ENCODE measurements around the gene AQP1.
A peak's percentile ranks its signal among the peaks of the same experiment; 100 is the strongest.

Gene AQP1

DNA sequence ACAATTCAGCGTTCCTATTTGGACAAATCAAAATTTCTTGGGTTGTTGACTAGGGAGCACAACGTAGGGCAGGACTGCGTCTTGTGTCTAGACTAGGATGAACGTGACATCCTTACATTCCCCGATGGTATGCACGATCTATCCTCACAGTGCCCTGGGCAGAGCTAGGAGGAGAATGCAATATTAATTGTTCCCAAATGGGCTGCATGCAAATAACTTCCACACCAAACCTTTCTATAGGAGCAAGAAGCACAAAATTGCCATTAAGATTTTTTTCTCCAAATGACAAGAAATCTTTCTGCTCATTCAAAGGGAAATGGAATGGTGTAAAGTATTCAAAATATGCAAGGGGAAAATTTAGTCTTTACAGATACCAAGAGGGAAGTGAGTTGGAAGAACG lies 21.4 kb upstream of the AQP1 start:
- Histone ChIP-seq H3K9ac (ENCODE audit: low read depth, low read length, poor library complexity) (no peak overlapping the region), H2BK12ac (ENCODE audit: low read length) (no peak overlapping the region), H3K4me1 (ENCODE audit: control insufficient read depth in 2 of 2, insufficient read depth in 1 of 2, low read depth in 1 of 2, low read length in 2 of 2) (peaks cover 0 to 12% of the 10 kb centered on the region in 2 donors), H3K23ac (ENCODE audit: low read depth, low read length, poor library complexity) (no peak overlapping the region), H4K8ac (ENCODE audit: low read depth, low read length) (no peak overlapping the region), H3K9me3 (replicated peaks in 1 of 2; ENCODE audit: control insufficient read depth in 2 of 2, insufficient read depth in 1 of 2, low read depth in 1 of 2, low read length in 2 of 2) (no peaks in the 10 kb centered on the region), H3K18ac (ENCODE audit: low read length) (no peak overlapping the region), H3K4ac (ENCODE audit: low read length) (no peak overlapping the region), H3K27ac (replicated peaks; ENCODE audit: low read length) (no peak overlapping the region), H3K36me3 (replicated peaks in 1 of 2; ENCODE audit: control insufficient read depth in 2 of 2, insufficient read depth in 2 of 2, low read length in 2 of 2) (no peaks in the 10 kb centered on the region), H3K4me2 (ENCODE audit: insufficient read depth, low read length, poor library complexity, severe bottlenecking) (no peak overlapping the region), H2BK15ac (ENCODE audit: low read length) (no peak overlapping the region), H2BK120ac (ENCODE audit: low read depth, low read length) (no peak overlapping the region), H2AFZ (ENCODE audit: low read length) (no peak overlapping the region), H3K27me3 (ENCODE audit: control insufficient read depth in 3 of 3, insufficient read depth in 3 of 3, low read depth in 1 of 3, low read length in 3 of 3) (no peaks in the 10 kb centered on the region), H3K79me1 (ENCODE audit: low read depth, low read length) (no peaks in the 10 kb centered on the region), H2AK5ac (ENCODE audit: low read depth, low read length) (no peak overlapping the region), H3K14ac (ENCODE audit: low read length) (no peak overlapping the region), H4K91ac (ENCODE audit: low read depth, low read length, poor library complexity) (no peak overlapping the region), H2BK5ac (ENCODE audit: low read length) (no peak overlapping the region), H3K4me3 (ENCODE audit: low read length in 2 of 2) (no peak overlapping the region)
- WGBS, 2 donors (ENCODE audit: extremely low coverage in 2 of 2, insufficient read length in 2 of 2, insufficient replicate concordance in 1 of 2): no CpG with 5 or more reads among the region's 7 CpGs
- DNase-seq (ENCODE audit: low spot score): no peak

- Histone ChIP-seq H3K4ac (ENCODE audit: low read length) (no peak overlapping the region), H2AK5ac (ENCODE audit: low read depth, low read length) (no peak overlapping the region), H3K23ac (ENCODE audit: low read depth, low read length, poor library complexity) (peak overlapping the region; percentile 10), H3K18ac (ENCODE audit: low read length) (no peak overlapping the region), H4K8ac (ENCODE audit: low read depth, low read length) (no peak overlapping the region), H3K14ac (ENCODE audit: low read length) (no peak overlapping the region), H3K27ac (replicated peaks; ENCODE audit: low read length) (no peak overlapping the region), H3K9me3 (replicated peaks in 1 of 2; ENCODE audit: control insufficient read depth in 2 of 2, insufficient read depth in 1 of 2, low read depth in 1 of 2, low read length in 2 of 2) (no peaks in the 10 kb centered on the region), H2BK120ac (ENCODE audit: low read depth, low read length) (no peak overlapping the region), H3K79me1 (ENCODE audit: low read depth, low read length) (no peaks in the 10 kb centered on the region), H2BK12ac (ENCODE audit: low read length) (no peak overlapping the region), H3K36me3 (replicated peaks in 1 of 2; ENCODE audit: control insufficient read depth in 2 of 2, insufficient read depth in 2 of 2, low read length in 2 of 2) (no peaks in the 10 kb centered on the region), H3K27me3 (ENCODE audit: control insufficient read depth in 3 of 3, insufficient read depth in 3 of 3, low read depth in 1 of 3, low read length in 3 of 3) (no peaks in the 10 kb centered on the region), H3K4me1 (ENCODE audit: control insufficient read depth in 2 of 2, insufficient read depth in 1 of 2, low read depth in 1 of 2, low read length in 2 of 2) (peaks cover 0 to 9% of the 10 kb centered on the region in 2 donors), H4K91ac (ENCODE audit: low read depth, low read length, poor library complexity) (no peak overlapping the region), H3K4me2 (ENCODE audit: insufficient read depth, low read length, poor library complexity, severe bottlenecking) (no peak overlapping the region), H3K4me3 (ENCODE audit: low read length in 2 of 2) (no peak overlapping the region), H2AFZ (ENCODE audit: low read length) (no peak overlapping the region), H3K9ac (ENCODE audit: low read depth, low read length, poor library complexity) (no peak overlapping the region), H2BK5ac (ENCODE audit: low read length) (no peak overlapping the region), H2BK15ac (ENCODE audit: low read length) (no peak overlapping the region)
- DNase-seq (ENCODE audit: low spot score): no peak
- WGBS, 2 donors (ENCODE audit: extremely low coverage in 2 of 2, insufficient read length in 2 of 2, insufficient replicate concordance in 1 of 2): no CpG with 5 or more reads among the region's 6 CpGs
Measured at GRCh38 chr7:30893357-30893756, 18.3 kb upstream of the AQP1 start.

DNA sequence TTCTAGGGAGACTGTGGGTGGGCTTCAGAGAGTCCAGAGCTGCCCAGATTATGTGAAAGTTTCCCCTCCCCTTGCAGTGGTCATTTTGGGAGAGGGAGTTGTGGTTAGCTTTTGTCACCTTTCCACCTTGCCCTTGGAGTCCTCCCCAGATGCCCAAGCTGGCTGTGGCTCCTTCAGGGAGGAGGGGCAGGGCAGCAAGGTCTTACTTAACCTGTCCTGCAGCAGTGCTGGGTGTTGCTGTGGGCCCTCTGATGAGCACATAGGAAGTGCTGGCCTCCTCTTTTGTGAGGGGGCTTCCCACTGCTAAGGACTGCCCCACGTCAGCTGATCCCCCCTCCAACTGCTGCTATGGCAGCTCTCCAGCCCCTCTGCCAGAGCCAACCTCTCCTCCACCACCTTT lies 17.6 kb upstream of the AQP1 start:
- H3K27me3 ChIP-seq (ENCODE audit: control insufficient read depth in 3 of 3, insufficient read depth in 3 of 3, low read depth in 1 of 3, low read length in 3 of 3): no peaks in the 10 kb centered on the region
- H3K4me1 ChIP-seq (ENCODE audit: control insufficient read depth in 2 of 2, insufficient read depth in 1 of 2, low read depth in 1 of 2, low read length in 2 of 2): peaks cover 0 to 7% of the 10 kb centered on the region in 2 donors
- H3K9me3 ChIP-seq (replicated peaks in 1 of 2; ENCODE audit: control insufficient read depth in 2 of 2, insufficient read depth in 1 of 2, low read depth in 1 of 2, low read length in 2 of 2): no peaks in the 10 kb centered on the region
- no peak overlapping the region for H2BK12ac ChIP-seq (ENCODE audit: low read length)
- no peaks in the 10 kb centered on the region for H3K36me3 ChIP-seq (replicated peaks in 1 of 2; ENCODE audit: control insufficient read depth in 2 of 2, insufficient read depth in 2 of 2, low read length in 2 of 2)
- no peak overlapping the region for H3K4ac ChIP-seq (ENCODE audit: low read length)
- no peak for DNase-seq (ENCODE audit: low spot score)
- H3K9ac ChIP-seq (ENCODE audit: low read depth, low read length, poor library complexity): no peak overlapping the region
- WGBS, 2 donors (ENCODE audit: extremely low coverage in 2 of 2, insufficient read length in 2 of 2, insufficient replicate concordance in 1 of 2): no CpG with 5 or more reads among the region's 1 CpG
- no peak overlapping the region for H3K4me2 ChIP-seq (ENCODE audit: insufficient read depth, low read length, poor library complexity, severe bottlenecking)
- H2AK5ac ChIP-seq (ENCODE audit: low read depth, low read length): peak overlapping the region; percentile 17
- H2BK15ac ChIP-seq (ENCODE audit: low read length): no peak overlapping the region
- no peak overlapping the region for H3K4me3 ChIP-seq (ENCODE audit: low read length in 2 of 2)
- no peak overlapping the region for H3K23ac ChIP-seq (ENCODE audit: low read depth, low read length, poor library complexity)
- no peak overlapping the region for H4K91ac ChIP-seq (ENCODE audit: low read depth, low read length, poor library complexity)
- H3K27ac ChIP-seq (replicated peaks; ENCODE audit: low read length): no peak overlapping the region
- H3K18ac ChIP-seq (ENCODE audit: low read length): no peak overlapping the region
- H3K14ac ChIP-seq (ENCODE audit: low read length): no peak overlapping the region
- no peak overlapping the region for H2AFZ ChIP-seq (ENCODE audit: low read length)
- H4K8ac ChIP-seq (ENCODE audit: low read depth, low read length): no peak overlapping the region
- H2BK120ac ChIP-seq (ENCODE audit: low read depth, low read length): no peak overlapping the region
- no peak overlapping the region for H2BK5ac ChIP-seq (ENCODE audit: low read length)
- no peaks in the 10 kb centered on the region for H3K79me1 ChIP-seq (ENCODE audit: low read depth, low read length)

DNA sequence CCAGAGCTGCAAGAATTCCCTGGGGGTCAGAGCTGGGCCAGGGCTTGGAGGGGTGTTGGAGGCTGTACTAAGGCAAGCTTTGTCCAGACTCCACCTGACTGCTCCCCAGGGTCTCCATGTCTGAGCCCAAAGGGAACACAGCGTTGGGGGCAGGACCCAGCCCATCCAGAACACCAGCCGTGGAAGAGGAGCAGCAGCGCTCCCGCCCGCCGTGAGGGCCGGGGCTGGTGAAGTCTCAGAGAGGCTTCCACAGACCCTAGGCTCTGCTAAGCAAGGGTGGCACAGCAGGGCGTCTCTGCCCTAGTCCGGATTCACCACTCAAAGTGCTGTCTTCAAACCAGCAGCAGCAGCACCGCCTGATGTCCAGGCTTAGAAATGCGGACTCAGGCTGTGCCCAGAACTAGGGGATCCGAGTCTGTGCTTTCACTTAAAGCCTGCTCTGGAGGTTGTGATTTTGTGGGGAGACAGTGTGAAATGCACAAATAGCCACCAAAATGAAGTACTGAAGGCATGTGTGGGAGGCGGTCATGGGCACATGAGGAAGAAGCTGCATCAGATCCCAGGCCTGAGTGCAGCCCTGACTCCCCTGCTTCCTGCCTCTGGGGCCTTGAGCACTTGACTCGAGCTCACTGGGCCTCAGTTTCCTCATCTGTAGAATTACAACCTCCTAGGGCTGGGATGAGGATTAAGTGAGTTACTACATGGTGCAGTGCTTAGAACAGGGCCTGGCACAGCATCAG lies 16.6 kb upstream of the AQP1 start:
- H2AK5ac ChIP-seq (ENCODE audit: low read depth, low read length): no peak overlapping the region
- no CpG with 5 or more reads among the region's 14 CpGs for WGBS, 2 donors (ENCODE audit: extremely low coverage in 2 of 2, insufficient read length in 2 of 2, insufficient replicate concordance in 1 of 2)
- no peak overlapping the region for H2BK5ac ChIP-seq (ENCODE audit: low read length)
- no peak overlapping the region for H2BK15ac ChIP-seq (ENCODE audit: low read length)
- no peak overlapping the region for H2BK120ac ChIP-seq (ENCODE audit: low read depth, low read length)
- no peaks in the 10 kb centered on the region for H3K36me3 ChIP-seq (replicated peaks in 1 of 2; ENCODE audit: control insufficient read depth in 2 of 2, insufficient read depth in 2 of 2, low read length in 2 of 2)
- DNase-seq (ENCODE audit: low spot score): no peak
- H2AFZ ChIP-seq (ENCODE audit: low read length): no peak overlapping the region
- no peak overlapping the region for H3K4me2 ChIP-seq (ENCODE audit: insufficient read depth, low read length, poor library complexity, severe bottlenecking)
- H3K4ac ChIP-seq (ENCODE audit: low read length): no peak overlapping the region
- peak overlapping the region; percentile 8 for H2BK12ac ChIP-seq (ENCODE audit: low read length)
- H3K18ac ChIP-seq (ENCODE audit: low read length): no peak overlapping the region
- H3K4me1 ChIP-seq (ENCODE audit: control insufficient read depth in 2 of 2, insufficient read depth in 1 of 2, low read depth in 1 of 2, low read length in 2 of 2): peaks cover 0 to 7% of the 10 kb centered on the region in 2 donors
- H3K23ac ChIP-seq (ENCODE audit: low read depth, low read length, poor library complexity): no peak overlapping the region
- no peaks in the 10 kb centered on the region for H3K9me3 ChIP-seq (replicated peaks in 1 of 2; ENCODE audit: control insufficient read depth in 2 of 2, insufficient read depth in 1 of 2, low read depth in 1 of 2, low read length in 2 of 2)
- H3K9ac ChIP-seq (ENCODE audit: low read depth, low read length, poor library complexity): no peak overlapping the region
- no peak overlapping the region for H3K27ac ChIP-seq (replicated peaks; ENCODE audit: low read length)
- no peak overlapping the region for H3K4me3 ChIP-seq (ENCODE audit: low read length in 2 of 2)
- no peak overlapping the region for H4K8ac ChIP-seq (ENCODE audit: low read depth, low read length)
- peak overlapping the region; percentile 4 for H3K14ac ChIP-seq (ENCODE audit: low read length)
- no peak overlapping the region for H4K91ac ChIP-seq (ENCODE audit: low read depth, low read length, poor library complexity)
- H3K79me1 ChIP-seq (ENCODE audit: low read depth, low read length): no peaks in the 10 kb centered on the region
- H3K27me3 ChIP-seq (ENCODE audit: control insufficient read depth in 3 of 3, insufficient read depth in 3 of 3, low read depth in 1 of 3, low read length in 3 of 3): no peaks in the 10 kb centered on the region

All from neuronal stem cell (in vitro differentiated cells).